GM12878 (cell line): ENCODE measurements around the gene SERTAD2. TPM values are rescaled to one million over a fixed set of nuclear protein-coding genes. Genes with fewer than 3 reads are reported as not detected.

Experiments used
- CBFB ChIP-seq: IDR thresholded peaks from 2 replicates; pipeline ENCODE4 v1.6.1; 2016; ENCODE audit warnings: antibody characterized with exemption, low read depth
- CHD2 ChIP-seq: IDR thresholded peaks from 2 replicates; pipeline ENCODE4 v1.6.1; 2011; ENCODE audit warnings: low read depth, low read length, improper control_type of control experiment, borderline replicate concordance
- IKZF1 ChIP-seq: fragments of 450-650 bp; conservative IDR thresholded peaks from 2 replicates; pipeline ENCODE4 v1.6.1; 2017; ENCODE audit warnings: antibody characterized with exemption, mild to moderate bottlenecking
- IRF4 ChIP-seq: IDR thresholded peaks from 2 replicates; pipeline ENCODE4 v1.6.1; 2011; ENCODE audit warnings: low read depth, low read length
- JUND ChIP-seq: IDR thresholded peaks from 2 replicates; pipeline ENCODE4 v1.6.1; 2012; ENCODE audit warnings: low read depth, mild to moderate bottlenecking, low read length, improper control_type of control experiment, moderate library complexity
- MEF2A ChIP-seq: IDR thresholded peaks from 2 replicates; pipeline ENCODE4 v1.6.1; 2011; ENCODE audit warnings: low read depth, mild to moderate bottlenecking, low read length, moderate library complexity; ENCODE audit not compliant: insufficient read depth
- MEF2B ChIP-seq: fragments of 450-650 bp; IDR thresholded peaks from 2 replicates; pipeline ENCODE4 v1.6.1; 2018; ENCODE audit warnings: mild to moderate bottlenecking, moderate library complexity; ENCODE audit not compliant: partially characterized antibody, poor library complexity, severe bottlenecking
- NR2F1 ChIP-seq: fragments of 450-650 bp; conservative IDR thresholded peaks from 2 replicates; pipeline ENCODE4 v1.6.1; 2017; ENCODE audit warnings: mild to moderate bottlenecking
- RUNX3 ChIP-seq: IDR thresholded peaks from 2 replicates; pipeline ENCODE4 v1.6.1; 2012; ENCODE audit warnings: low read length, inconsistent platforms
- SIN3A ChIP-seq: IDR thresholded peaks from 2 replicates; pipeline ENCODE4 v1.6.1; 2012; ENCODE audit warnings: low read depth, low read length, improper control_type of control experiment
- SMAD5 ChIP-seq: IDR thresholded peaks from 2 replicates; pipeline ENCODE4 v1.6.1; 2016; ENCODE audit warnings: antibody characterized with exemption, low read depth
- SMC3 ChIP-seq: IDR thresholded peaks from 2 replicates; pipeline ENCODE4 v1.6.1; 2011; ENCODE audit warnings: low read length, improper control_type of control experiment, borderline replicate concordance
- SREBF1 ChIP-seq: IDR thresholded peaks from 2 replicates; pipeline ENCODE4 v1.6.1; 2012; ENCODE audit warnings: mild to moderate bottlenecking, low read length
- TAF1 ChIP-seq: IDR thresholded peaks from 2 replicates; pipeline ENCODE4 v1.6.1; 2011; ENCODE audit warnings: mild to moderate bottlenecking, low read depth, low read length, borderline replicate concordance
- TCF12 ChIP-seq: IDR thresholded peaks from 2 replicates; pipeline ENCODE4 v1.6.1; 2011; ENCODE audit warnings: low read depth, mild to moderate bottlenecking, low read length
- TCF7 ChIP-seq: IDR thresholded peaks from 2 replicates; pipeline ENCODE4 v1.6.1; 2014; ENCODE audit warnings: antibody characterized with exemption, borderline replicate concordance
- WRNIP1 ChIP-seq: IDR thresholded peaks from 2 replicates; pipeline ENCODE4 v1.6.1; 2011; ENCODE audit warnings: low read depth, low read length, improper control_type of control experiment, borderline replicate concordance
- YBX1 ChIP-seq: fragments of 450-650 bp; IDR thresholded peaks from 2 replicates; pipeline ENCODE4 v1.6.1; 2016; ENCODE audit warnings: antibody characterized with exemption
- ZNF207 ChIP-seq: fragments of 450-650 bp; IDR thresholded peaks from 2 replicates; pipeline ENCODE4 v1.6.1; 2014; ENCODE audit warnings: antibody characterized with exemption, mild to moderate bottlenecking, borderline replicate concordance
- ZNF24 ChIP-seq: fragments of 450-650 bp; IDR thresholded peaks from 2 replicates; pipeline ENCODE4 v1.6.1; 2017; ENCODE audit warnings: antibody characterized with exemption, mild to moderate bottlenecking
- ZNF384 ChIP-seq: IDR thresholded peaks from 2 replicates; pipeline ENCODE4 v1.6.1; 2012; ENCODE audit warnings: low read depth, mild to moderate bottlenecking, low read length, improper control_type of control experiment, borderline replicate concordance
- polyA plus RNA-seq, 11 experiments: library from polyadenylated mRNA; depleted of rRNA in 4 of 11; unstranded in 6 of 11; stranded (reverse) in 5 of 11; fragments of >200 nt; fragmentation: Nextera tagmentation in 4 of 11; fragmentation: Illumina TruSeq in 1 of 11; extraction: Ambion mirVana in 4 of 11; extraction: Trizol in 1 of 11; gene quantifications; 1 replicate in 1 of 11; 2 replicates in 10 of 11; pipeline versions ENCODE4 v1.2.1 to v1.2.3, GENCODE V29; 2011 to 2016; ENCODE audit warnings: inconsistent platforms in 2 of 11, missing spikeins in 2 of 11, low read depth in 1 of 11
- total RNA-seq, 4 experiments: library from RNA; depleted of rRNA in 3 of 4; stranded (reverse); fragments of >200 nt in 3 of 4; fragmentation: Illumina TruSeq in 1 of 4; extraction: Trizol in 1 of 4; gene quantifications; 2 replicates each; pipeline versions ENCODE4 v1.2.1 to v1.2.3, GENCODE V29; 2013 to 2021
- TF ChIP-seq, protein P1 (sequence below): fragments of 150-350 bp; IDR thresholded peaks from 2 replicates; pipeline ENCODE4 v1.6.1; 2016; ENCODE audit warnings: low read depth, low read length
- TF ChIP-seq, protein P2 (sequence below): fragments of 450-650 bp; IDR thresholded peaks from 2 replicates; pipeline ENCODE4 v1.6.1; 2017; ENCODE audit warnings: borderline replicate concordance
- TF ChIP-seq, protein P3 (sequence below): IDR thresholded peaks from 2 replicates; pipeline ENCODE4 v1.6.1; 2011; ENCODE audit warnings: borderline replicate concordance, low read depth, mild to moderate bottlenecking, moderate library complexity, low read length; ENCODE audit not compliant: insufficient read depth, poor library complexity, severe bottlenecking

The SERTAD2 gene
- total and polyA plus RNA-seq, 10 of the 15 experiments (the other 5 are each of a cell fraction or from before 2014, with no cell fraction given): 7.9 to 28.7 (median 20.1) TPM

DNA sequence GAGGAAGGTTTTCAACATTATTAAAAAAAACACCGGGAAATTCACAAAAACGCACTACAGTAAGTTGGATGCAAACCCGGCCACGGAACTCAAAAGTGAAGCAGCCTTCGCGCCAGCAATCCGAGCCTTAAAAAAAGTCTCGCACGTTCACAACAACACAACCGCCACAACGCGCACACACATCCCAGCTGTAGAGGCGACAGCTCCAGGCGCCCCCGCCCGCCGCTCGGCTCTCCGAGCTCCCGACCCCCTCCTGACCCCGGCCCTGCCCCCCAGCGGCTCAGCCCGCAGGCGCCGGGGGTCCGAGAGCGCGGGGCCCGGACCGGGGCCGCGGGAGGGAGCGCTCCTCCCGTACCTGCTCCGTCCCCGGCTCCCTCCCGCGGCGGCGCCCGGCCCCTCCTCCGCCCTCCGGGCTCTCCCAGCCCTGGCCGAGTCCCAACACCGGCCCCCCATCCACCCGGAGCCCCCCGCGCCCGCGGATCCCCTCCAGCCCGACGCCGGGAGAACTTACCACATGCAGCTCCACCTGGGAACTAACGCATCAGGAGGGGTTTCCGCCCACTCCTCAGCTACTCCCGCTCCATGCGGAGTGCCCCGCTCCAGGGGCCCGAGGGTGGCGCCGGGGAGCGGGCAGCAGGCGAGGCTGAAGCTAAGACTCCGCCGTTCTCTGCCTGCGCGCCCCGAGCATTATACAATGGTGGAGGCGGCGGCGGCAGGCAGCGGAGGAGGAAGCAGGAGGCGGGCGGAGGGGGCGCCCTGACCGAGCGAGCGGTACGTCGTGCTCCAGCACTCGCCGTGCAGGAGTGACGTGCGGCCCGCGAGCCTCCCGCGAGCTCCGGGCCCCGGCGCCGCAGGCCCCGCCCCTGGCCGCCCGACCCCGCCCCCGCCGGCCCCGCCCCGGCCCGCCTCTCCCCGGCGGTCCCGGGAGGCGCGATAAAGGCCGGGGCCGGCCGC lies at the start of gene SERTAD2 (continued):
- TF ChIP-seq, protein P1, sequence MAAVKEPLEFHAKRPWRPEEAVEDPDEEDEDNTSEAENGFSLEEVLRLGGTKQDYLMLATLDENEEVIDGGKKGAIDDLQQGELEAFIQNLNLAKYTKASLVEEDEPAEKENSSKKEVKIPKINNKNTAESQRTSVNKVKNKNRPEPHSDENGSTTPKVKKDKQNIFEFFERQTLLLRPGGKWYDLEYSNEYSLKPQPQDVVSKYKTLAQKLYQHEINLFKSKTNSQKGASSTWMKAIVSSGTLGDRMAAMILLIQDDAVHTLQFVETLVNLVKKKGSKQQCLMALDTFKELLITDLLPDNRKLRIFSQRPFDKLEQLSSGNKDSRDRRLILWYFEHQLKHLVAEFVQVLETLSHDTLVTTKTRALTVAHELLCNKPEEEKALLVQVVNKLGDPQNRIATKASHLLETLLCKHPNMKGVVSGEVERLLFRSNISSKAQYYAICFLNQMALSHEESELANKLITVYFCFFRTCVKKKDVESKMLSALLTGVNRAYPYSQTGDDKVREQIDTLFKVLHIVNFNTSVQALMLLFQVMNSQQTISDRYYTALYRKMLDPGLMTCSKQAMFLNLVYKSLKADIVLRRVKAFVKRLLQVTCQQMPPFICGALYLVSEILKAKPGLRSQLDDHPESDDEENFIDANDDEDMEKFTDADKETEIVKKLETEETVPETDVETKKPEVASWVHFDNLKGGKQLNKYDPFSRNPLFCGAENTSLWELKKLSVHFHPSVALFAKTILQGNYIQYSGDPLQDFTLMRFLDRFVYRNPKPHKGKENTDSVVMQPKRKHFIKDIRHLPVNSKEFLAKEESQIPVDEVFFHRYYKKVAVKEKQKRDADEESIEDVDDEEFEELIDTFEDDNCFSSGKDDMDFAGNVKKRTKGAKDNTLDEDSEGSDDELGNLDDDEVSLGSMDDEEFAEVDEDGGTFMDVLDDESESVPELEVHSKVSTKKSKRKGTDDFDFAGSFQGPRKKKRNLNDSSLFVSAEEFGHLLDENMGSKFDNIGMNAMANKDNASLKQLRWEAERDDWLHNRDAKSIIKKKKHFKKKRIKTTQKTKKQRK: no peak
- TF ChIP-seq IKZF1: peak; percentile 84
- TF ChIP-seq CHD2: peak; percentile 70; the same call in 1 of the 2 replicates
- peak; percentile 72 for TF ChIP-seq NR2F1
- no peak for TF ChIP-seq ZNF24
- TF ChIP-seq YBX1: no peak
- TF ChIP-seq JUND: no peak
- no peak for TF ChIP-seq CBFB
- no peak for TF ChIP-seq TCF7
- TF ChIP-seq TAF1: peak; percentile 89
- 0 out of 2 replicates have a peak, but pooled peaks have one; percentile 35 for TF ChIP-seq TCF12
- TF ChIP-seq SREBF1: no peak
- TF ChIP-seq MEF2A: no peak
- no peak for TF ChIP-seq ZNF207
- TF ChIP-seq SMAD5: no peak
- no peak for TF ChIP-seq SMC3
- TF ChIP-seq, protein P2, sequence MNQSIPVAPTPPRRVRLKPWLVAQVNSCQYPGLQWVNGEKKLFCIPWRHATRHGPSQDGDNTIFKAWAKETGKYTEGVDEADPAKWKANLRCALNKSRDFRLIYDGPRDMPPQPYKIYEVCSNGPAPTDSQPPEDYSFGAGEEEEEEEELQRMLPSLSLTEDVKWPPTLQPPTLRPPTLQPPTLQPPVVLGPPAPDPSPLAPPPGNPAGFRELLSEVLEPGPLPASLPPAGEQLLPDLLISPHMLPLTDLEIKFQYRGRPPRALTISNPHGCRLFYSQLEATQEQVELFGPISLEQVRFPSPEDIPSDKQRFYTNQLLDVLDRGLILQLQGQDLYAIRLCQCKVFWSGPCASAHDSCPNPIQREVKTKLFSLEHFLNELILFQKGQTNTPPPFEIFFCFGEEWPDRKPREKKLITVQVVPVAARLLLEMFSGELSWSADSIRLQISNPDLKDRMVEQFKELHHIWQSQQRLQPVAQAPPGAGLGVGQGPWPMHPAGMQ: no peak
- TF ChIP-seq ZNF384: no peak
- no peak for TF ChIP-seq WRNIP1
- TF ChIP-seq, protein P3, sequence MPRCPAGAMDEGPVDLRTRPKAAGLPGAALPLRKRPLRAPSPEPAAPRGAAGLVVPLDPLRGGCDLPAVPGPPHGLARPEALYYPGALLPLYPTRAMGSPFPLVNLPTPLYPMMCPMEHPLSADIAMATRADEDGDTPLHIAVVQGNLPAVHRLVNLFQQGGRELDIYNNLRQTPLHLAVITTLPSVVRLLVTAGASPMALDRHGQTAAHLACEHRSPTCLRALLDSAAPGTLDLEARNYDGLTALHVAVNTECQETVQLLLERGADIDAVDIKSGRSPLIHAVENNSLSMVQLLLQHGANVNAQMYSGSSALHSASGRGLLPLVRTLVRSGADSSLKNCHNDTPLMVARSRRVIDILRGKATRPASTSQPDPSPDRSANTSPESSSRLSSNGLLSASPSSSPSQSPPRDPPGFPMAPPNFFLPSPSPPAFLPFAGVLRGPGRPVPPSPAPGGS: no peak
- TF ChIP-seq IRF4: no peak
- TF ChIP-seq SIN3A: no peak; the same call in 1 of the 2 replicates
- no peak for TF ChIP-seq RUNX3
- TF ChIP-seq MEF2B: no peak
